ENCODE measurements around the gene KMT2E.

GRCh38 chr7:105027176-105027853, 13.3 kb downstream of the KMT2E start:
- TF ChIP-seq, protein P1, sequence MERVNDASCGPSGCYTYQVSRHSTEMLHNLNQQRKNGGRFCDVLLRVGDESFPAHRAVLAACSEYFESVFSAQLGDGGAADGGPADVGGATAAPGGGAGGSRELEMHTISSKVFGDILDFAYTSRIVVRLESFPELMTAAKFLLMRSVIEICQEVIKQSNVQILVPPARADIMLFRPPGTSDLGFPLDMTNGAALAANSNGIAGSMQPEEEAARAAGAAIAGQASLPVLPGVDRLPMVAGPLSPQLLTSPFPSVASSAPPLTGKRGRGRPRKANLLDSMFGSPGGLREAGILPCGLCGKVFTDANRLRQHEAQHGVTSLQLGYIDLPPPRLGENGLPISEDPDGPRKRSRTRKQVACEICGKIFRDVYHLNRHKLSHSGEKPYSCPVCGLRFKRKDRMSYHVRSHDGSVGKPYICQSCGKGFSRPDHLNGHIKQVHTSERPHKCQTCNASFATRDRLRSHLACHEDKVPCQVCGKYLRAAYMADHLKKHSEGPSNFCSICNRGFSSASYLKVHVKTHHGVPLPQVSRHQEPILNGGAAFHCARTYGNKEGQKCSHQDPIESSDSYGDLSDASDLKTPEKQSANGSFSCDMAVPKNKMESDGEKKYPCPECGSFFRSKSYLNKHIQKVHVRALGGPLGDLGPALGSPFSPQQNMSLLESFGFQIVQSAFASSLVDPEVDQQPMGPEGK (CRISPR knock-in tag; IDR thresholded peaks at IDR 0.05; ENCODE audit: borderline replicate concordance) = no peak
- no peak for TF ChIP-seq PPARA (CRISPR knock-in tag; IDR thresholded peaks at IDR 0.05; ENCODE audit: borderline replicate concordance)
- TF ChIP-seq ZFP30 (CRISPR knock-in tag; IDR thresholded peaks at IDR 0.05) = no peak
- no peak for TF ChIP-seq ARNTL (CRISPR knock-in tag; IDR thresholded peaks at IDR 0.05; ENCODE audit: borderline replicate concordance, low read depth)
- TF ChIP-seq RARB (CRISPR knock-in tag; IDR thresholded peaks at IDR 0.05) = no peak
- TF ChIP-seq ZNF565 (CRISPR knock-in tag; conservative IDR thresholded peaks at IDR 0.05; ENCODE audit: low read depth) = no peak
- TF ChIP-seq CSDC2 (CRISPR knock-in tag; IDR thresholded peaks at IDR 0.05) = no peak
- TF ChIP-seq ISL1 (CRISPR knock-in tag; IDR thresholded peaks at IDR 0.05) = no peak
- TF ChIP-seq TCF4 (CRISPR knock-in tag; IDR thresholded peaks at IDR 0.05; ENCODE audit: borderline replicate concordance) = no peak

Data from SK-N-SH treated with all-trans-retinoic acid at 6 μM for 48 hours (cell line).